HuH-7 (cell line): Measurements from ENCODE around the gene BMS1.
"Not testable (repeated sequence)": the region's sequence is repeated elsewhere in the genome, so short reads cannot be mapped to it uniquely, and the experiment has no call there.

Source experiments
- DNase-seq: peaks from one replicate; pipeline ENCODE4 v3.0.0; 2011; ENCODE audit warnings: low spot score

The BMS1 gene

GRCh38 chr10:42782446-42783180, at the start of gene BMS1:
BMS1 (plus strand) TSS chr10:42782795; CDS start chr10:42784395, 1,600 bp downstream.
- peak; percentile 70 for DNase-seq

- no peak for DNase-seq
Observed at GRCh38 chr10:42734536-42734935, 48.1 kb upstream of the BMS1 start.

GRCh38 chr10:42738679-42739078, 43.9 kb upstream of the BMS1 start:
- DNase-seq = no peak

- not testable (repeated sequence) for DNase-seq
Observed at GRCh38 chr10:42741536-42741935, 41.1 kb upstream of the BMS1 start.

- no peak for DNase-seq
Observed at GRCh38 chr10:42743697-42744096, 38.9 kb upstream of the BMS1 start.

GRCh38 chr10:42744134-42744701, 38.4 kb upstream of the BMS1 start:
- DNase-seq = no peak

GRCh38 chr10:42753126-42753506, 29.5 kb upstream of the BMS1 start:
- DNase-seq = peak; percentile 30

GRCh38 chr10:42753507-42754154, 29.0 kb upstream of the BMS1 start:
- no peak for DNase-seq

GRCh38 chr10:42754155-42755027, 28.2 kb upstream of the BMS1 start:
- no peak for DNase-seq

GRCh38 chr10:42755028-42755451, 27.6 kb upstream of the BMS1 start:
- no peak for DNase-seq

- no peak for DNase-seq
Observed at GRCh38 chr10:42755556-42756093, 27.0 kb upstream of the BMS1 start.

- DNase-seq = no peak
Observed at GRCh38 chr10:42767906-42768305, 14.7 kb upstream of the BMS1 start.

GRCh38 chr10:42768581-42769152, 13.9 kb upstream of the BMS1 start:
- DNase-seq = no peak

- DNase-seq = no peak
Observed at GRCh38 chr10:42769173-42769572, 13.4 kb upstream of the BMS1 start.

- no peak for DNase-seq
Observed at GRCh38 chr10:42769673-42770072, 12.9 kb upstream of the BMS1 start.

- DNase-seq = no peak
Observed at GRCh38 chr10:42776681-42777080, 5.9 kb upstream of the BMS1 start.

GRCh38 chr10:42780456-42780855, 2.1 kb upstream of the BMS1 start:
- DNase-seq = no peak

- DNase-seq = no peak
Observed at GRCh38 chr10:42781893-42782445, 626 bp upstream of the BMS1 start.

- DNase-seq = no peak
Observed at GRCh38 chr10:42783181-42783549, 570 bp downstream of the BMS1 start.

- no peak for DNase-seq
Observed at GRCh38 chr10:42785759-42786158, 3.2 kb downstream of the BMS1 start.

- DNase-seq = no peak
Observed at GRCh38 chr10:42790835-42791234, 8.2 kb downstream of the BMS1 start.
